WTC11 (cell line): ENCODE measurements around the gene GPN3. TPM values are rescaled to one million over a fixed set of nuclear protein-coding genes. Genes with fewer than 3 reads are reported as not detected.

Experiments
- ATAC-seq: fragments of 200-7000 bp; cut with Tn5 transposase; 2 replicates; pipeline ENCODE4 v1.10.0; 2021; ENCODE audit warnings: mild to moderate bottlenecking, moderate library complexity
- CTCF ChIA-PET: fragments of 300-600 bp; sonication (Branson Sonifier 250); formaldehyde crosslinking; loops from one replicate; lab custom pipeline; 2021; ENCODE audit warnings: antibody characterized with exemption; lab: Charles Lee
- POLR2A ChIA-PET: fragments of 350-600 bp; sonication (Branson Sonifier 250); formaldehyde crosslinking; loops from one replicate; lab custom pipeline; 2021; ENCODE audit warnings: antibody characterized with exemption; lab: Charles Lee
- DNase-seq: peaks from one replicate; pipeline ENCODE4 v3.0.0; 2021; ENCODE audit warnings: low spot score
- H3K27ac Mint-ChIP-seq: 2 replicates; pipeline ENCODE4 v1.8.0; 2021; ENCODE audit warnings: mixed read lengths
- H3K27me3 Mint-ChIP-seq: 2 replicates; pipeline ENCODE4 v1.8.0; 2021; ENCODE audit warnings: low read depth, mild to moderate bottlenecking, moderate library complexity, mixed read lengths
- H3K36me3 Mint-ChIP-seq: 2 replicates; pipeline ENCODE4 v1.8.0; 2021; ENCODE audit warnings: mixed read lengths
- H3K4me1 Mint-ChIP-seq: 2 replicates; pipeline ENCODE4 v1.8.0; 2022; ENCODE audit warnings: mixed read lengths
- H3K4me3 Mint-ChIP-seq: 2 replicates; pipeline ENCODE4 v1.8.0; 2021; ENCODE audit warnings: mild to moderate bottlenecking, moderate library complexity, mixed read lengths
- H3K9me3 Mint-ChIP-seq: 2 replicates; pipeline ENCODE4 v1.8.0; 2021; ENCODE audit warnings: mixed read lengths
- AFF4 ChIP-seq: sonication (generic); formaldehyde crosslinking; IDR thresholded peaks from 2 replicates; pipeline ENCODE4 v1.8.1; 2023; ENCODE audit warnings: mild to moderate bottlenecking, missing genetic modification reagents, borderline replicate concordance
- CREM ChIP-seq: sonication (generic); formaldehyde crosslinking; IDR thresholded peaks from 2 replicates; pipeline ENCODE4 v1.8.1; 2022; ENCODE audit warnings: mild to moderate bottlenecking, missing genetic modification reagents, moderate library complexity
- EMX1 ChIP-seq: fragments of 250-450 bp; sonication (Bioruptor Pico); IDR thresholded peaks from 2 replicates; pipeline ENCODE4 v1.8.0; 2021; ENCODE audit warnings: mild to moderate bottlenecking
- ETV6 ChIP-seq: sonication (generic); formaldehyde crosslinking; IDR thresholded peaks from 2 replicates; pipeline ENCODE4 v1.8.1; 2022; ENCODE audit warnings: mild to moderate bottlenecking, missing genetic modification reagents
- FOXK1 ChIP-seq: sonication (generic); formaldehyde crosslinking; IDR thresholded peaks from 2 replicates; pipeline ENCODE4 v1.8.0; 2022; ENCODE audit warnings: mild to moderate bottlenecking, moderate library complexity, missing genetic modification reagents
- FOXP4 ChIP-seq: sonication (generic); formaldehyde crosslinking; IDR thresholded peaks from 2 replicates; pipeline ENCODE4 v1.8.0; 2022; ENCODE audit warnings: mild to moderate bottlenecking, missing genetic modification reagents
- GRHL2 ChIP-seq: fragments of 250-450 bp; sonication (Bioruptor Pico); IDR thresholded peaks from 2 replicates; pipeline ENCODE4 v1.8.0; 2022; ENCODE audit warnings: mild to moderate bottlenecking, moderate library complexity; ENCODE audit not compliant: insufficient replicate concordance, severe bottlenecking
- GTF2I ChIP-seq: fragments of 250-450 bp; sonication (Bioruptor Pico); conservative IDR thresholded peaks from 2 replicates; pipeline ENCODE4 v1.4.0; 2021; ENCODE audit warnings: mild to moderate bottlenecking
- NR2C2 ChIP-seq: sonication (generic); formaldehyde crosslinking; IDR thresholded peaks from 2 replicates; pipeline ENCODE4 v1.8.0; 2022; ENCODE audit warnings: mild to moderate bottlenecking, missing genetic modification reagents
- TEAD4 ChIP-seq: sonication (generic); formaldehyde crosslinking; IDR thresholded peaks from 2 replicates; pipeline ENCODE4 v1.8.0; 2022; ENCODE audit warnings: mild to moderate bottlenecking, missing genetic modification reagents
- TP53 ChIP-seq: sonication (generic); formaldehyde crosslinking; IDR thresholded peaks from 2 replicates; pipeline ENCODE4 v1.8.1; 2023; ENCODE audit warnings: mild to moderate bottlenecking, missing genetic modification reagents
- USF1 ChIP-seq: sonication (generic); formaldehyde crosslinking; IDR thresholded peaks from 2 replicates; pipeline ENCODE4 v1.8.0; 2022; ENCODE audit warnings: mild to moderate bottlenecking, missing genetic modification reagents
- USF2 ChIP-seq: sonication (generic); formaldehyde crosslinking; IDR thresholded peaks from 2 replicates; pipeline ENCODE4 v1.8.1; 2023; ENCODE audit warnings: mild to moderate bottlenecking, missing genetic modification reagents, moderate library complexity
- ZBTB21 ChIP-seq: sonication (generic); formaldehyde crosslinking; IDR thresholded peaks from 2 replicates; pipeline ENCODE4 v1.8.1; 2023; ENCODE audit warnings: mild to moderate bottlenecking, missing genetic modification reagents, borderline replicate concordance
- ZNF425 ChIP-seq: fragments of 250-450 bp; sonication (Bioruptor Pico); conservative IDR thresholded peaks from 2 replicates; pipeline ENCODE4 v1.9.0; 2021; ENCODE audit warnings: mild to moderate bottlenecking
- total RNA-seq: library from RNA; stranded (reverse); gene quantifications from 3 replicates; pipeline ENCODE4 v1.2.3, GENCODE V29; 2021
- TF ChIP-seq, protein P1 (sequence below): sonication (generic); formaldehyde crosslinking; IDR thresholded peaks from 2 replicates; pipeline ENCODE4 v1.8.1; 2022; ENCODE audit warnings: mild to moderate bottlenecking, moderate library complexity, missing genetic modification reagents

The GPN3 gene
- total RNA-seq, 1 experiment from 2014 or later = 46.4 TPM

GRCh38 chr12:110436231-110436630 lies 31.8 kb downstream of the GPN3 start (continued):
- TF ChIP-seq TP53 = no peak
- no peak for TF ChIP-seq EMX1 (CRISPR knock-in tag)
- TF ChIP-seq NR2C2 (CRISPR knock-in tag) = no peak
- TF ChIP-seq USF2 (CRISPR knock-in tag) = no peak
- TF ChIP-seq FOXK1 (CRISPR knock-in tag) = no peak
- no peak for TF ChIP-seq FOXP4 (CRISPR knock-in tag)
- TF ChIP-seq, protein P1, sequence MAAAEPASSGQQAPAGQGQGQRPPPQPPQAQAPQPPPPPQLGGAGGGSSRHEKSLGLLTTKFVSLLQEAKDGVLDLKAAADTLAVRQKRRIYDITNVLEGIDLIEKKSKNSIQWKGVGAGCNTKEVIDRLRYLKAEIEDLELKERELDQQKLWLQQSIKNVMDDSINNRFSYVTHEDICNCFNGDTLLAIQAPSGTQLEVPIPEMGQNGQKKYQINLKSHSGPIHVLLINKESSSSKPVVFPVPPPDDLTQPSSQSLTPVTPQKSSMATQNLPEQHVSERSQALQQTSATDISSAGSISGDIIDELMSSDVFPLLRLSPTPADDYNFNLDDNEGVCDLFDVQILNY = no peak
- TF ChIP-seq, all 79 proteins: peak for 0

DNA sequence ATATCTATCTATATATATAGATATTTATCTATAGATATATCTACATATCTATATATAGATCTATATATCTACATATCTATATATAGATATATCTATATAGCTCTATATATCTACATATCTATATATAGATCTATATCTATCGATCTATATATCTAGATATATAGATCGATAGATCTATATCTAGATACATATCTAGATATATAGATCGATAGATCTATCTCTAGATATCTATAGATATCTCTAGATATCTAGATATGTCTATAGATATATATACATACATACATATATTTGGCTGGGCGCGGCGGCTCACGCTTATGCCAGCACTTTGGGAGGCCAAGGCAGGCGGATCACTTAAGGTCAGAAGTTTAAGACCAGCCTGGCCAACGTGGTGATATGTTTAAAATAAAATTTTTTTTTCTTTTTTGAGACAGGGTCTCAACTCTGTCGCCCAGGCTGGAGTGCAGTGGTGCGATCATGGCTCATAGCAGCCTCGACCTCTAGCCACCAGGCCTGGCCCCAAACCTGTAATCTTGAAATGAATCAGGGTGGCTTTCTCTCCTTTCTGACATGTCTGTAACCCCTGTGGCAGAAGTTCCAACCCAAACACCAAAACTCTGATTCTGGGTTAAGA lies 36.0 kb downstream of the GPN3 start:
- Mint-ChIP-seq H3K4me1 (no peaks in the 10 kb centered on the region), H3K9me3 (no peaks in the 10 kb centered on the region), H3K27me3 (no peaks in the 10 kb centered on the region), H3K36me3 (peaks cover 25% of the 10 kb centered on the region), H3K27ac (no peak overlapping the region), H3K4me3 (no peak overlapping the region)
- no peak for TF ChIP-seq ETV6 (CRISPR knock-in tag)
- TF ChIP-seq CREM = no peak
- no peak for TF ChIP-seq FOXK1 (CRISPR knock-in tag)
- TF ChIP-seq GTF2I (CRISPR knock-in tag) = no peak
- TF ChIP-seq TEAD4 (CRISPR knock-in tag) = no peak
- TF ChIP-seq USF1 (CRISPR knock-in tag) = no peak
- no peak for TF ChIP-seq ZNF425
- TF ChIP-seq AFF4 (CRISPR knock-in tag) = no peak
- TF ChIP-seq ZBTB21 (CRISPR knock-in tag) = no peak
- no peak for TF ChIP-seq GRHL2
- DNase-seq (no peak), ATAC-seq (no peak)
- POLR2A ChIA-PET = interaction anchor here (0.6 to 1.2 kb wide), 5 partner anchors 15 to 168 kb away, joined by 3 to 8 read pairs (median 6); partner anchors contain the start of genes ARPC3 and FAM216A
- CTCF ChIA-PET = interaction anchor here (0.6 to 2.2 kb wide), 71 partner anchors 9 to 1155 kb away, joined by 3 to 61 read pairs (median 4); partner anchors contain the start of genes ANAPC7, ARPC3, ATP2A2 and FAM216A
